ENCODE results near the gene DYNLT2B.

- TF ChIP-seq CTCF (IDR thresholded peaks at IDR 0.05) (no peak), POLR2A (IDR thresholded peaks at IDR 0.05) (no peak)
Observed at GRCh38 chr3:196336319-196337145, 18.5 kb upstream of the DYNLT2B start.

Data from esophagus squamous epithelium (tissue), 4 donors.